Stimulated activated CD4-positive, alpha-beta T cell treated with anti-CD3 and anti-CD28 coated beads, TNF-alpha, amount 100 ng/mL, for 1 hour (primary cell): ENCODE measurements around the gene PTPRN2.
"Not testable (repeated sequence)": the region's sequence is repeated elsewhere in the genome, so short reads cannot be mapped to it uniquely, and the experiment has no call there.

Source experiments
- DNase-seq, 3 donors: peaks; one replicate each; pipeline ENCODE4 v3.0.0-alpha.2; 2020; ENCODE audit warnings: low read depth in 3 of 3, low spot score in 1 of 3

The PTPRN2 gene

GRCh38 chr7:157715071-157715937 is 872.3 kb downstream of the PTPRN2 start:
- no peak for DNase-seq

GRCh38 chr7:157714166-157715070 is 873.2 kb downstream of the PTPRN2 start:
- no peak for DNase-seq

- DNase-seq = no peak
Measured at GRCh38 chr7:157713591-157713990, 874.0 kb downstream of the PTPRN2 start.

GRCh38 chr7:157712666-157713235 is 874.9 kb downstream of the PTPRN2 start:
- DNase-seq = no peak

GRCh38 chr7:157711353-157711888 is 876.2 kb downstream of the PTPRN2 start:
- DNase-seq = no peak

- no peak for DNase-seq
Measured at GRCh38 chr7:157710396-157710795, 877.2 kb downstream of the PTPRN2 start.

GRCh38 chr7:157709531-157710251 is 877.9 kb downstream of the PTPRN2 start:
- no peak for DNase-seq

- DNase-seq = no peak
Measured at GRCh38 chr7:157708919-157709295, 878.7 kb downstream of the PTPRN2 start.

GRCh38 chr7:157707983-157708918 is 879.4 kb downstream of the PTPRN2 start:
- DNase-seq = no peak

GRCh38 chr7:157704365-157704764 is 883.3 kb downstream of the PTPRN2 start:
- no peak for DNase-seq

GRCh38 chr7:157703534-157704195 is 884.0 kb downstream of the PTPRN2 start:
- DNase-seq = no peak

- DNase-seq = no peak
Measured at GRCh38 chr7:157703131-157703530, 884.5 kb downstream of the PTPRN2 start.

GRCh38 chr7:157702311-157703023 is 885.2 kb downstream of the PTPRN2 start:
- no peak for DNase-seq

- DNase-seq = not testable (repeated sequence)
Measured at GRCh38 chr7:157701395-157702180, 886.0 kb downstream of the PTPRN2 start.

- no peak for DNase-seq
Measured at GRCh38 chr7:157700231-157701005, 887.2 kb downstream of the PTPRN2 start.

- no peak for DNase-seq
Measured at GRCh38 chr7:157699357-157700013, 888.1 kb downstream of the PTPRN2 start.
